Neuronal stem cell (in vitro differentiated cells): Measurements from ENCODE around the gene KASH5.
A peak's percentile ranks its signal among the peaks of the same experiment; 100 is the strongest.

Experiments used
- DNase-seq: peaks from one replicate; pipeline ENCODE4 v3.0.0-alpha.2; 2013; ENCODE audit warnings: low spot score
- H2AFZ ChIP-seq: one replicate; pipeline ENCODE4 v1.6.1; 2013; ENCODE audit warnings: mild to moderate bottlenecking, low read length, inconsistent platforms
- H2AK5ac ChIP-seq: 2 replicates; pipeline ENCODE4 v1.6.1; 2013; ENCODE audit warnings: low read depth, mild to moderate bottlenecking, inconsistent platforms, low read length, moderate library complexity, mixed read lengths
- H2BK120ac ChIP-seq: 2 replicates; pipeline ENCODE4 v1.6.1; 2013; ENCODE audit warnings: low read depth, mild to moderate bottlenecking, inconsistent platforms, low read length, moderate library complexity, mixed read lengths
- H2BK12ac ChIP-seq: one replicate; pipeline ENCODE4 v1.6.1; 2013; ENCODE audit warnings: low read length, inconsistent platforms
- H2BK15ac ChIP-seq: 2 replicates; pipeline ENCODE4 v1.6.1; 2013; ENCODE audit warnings: mild to moderate bottlenecking, low read length, inconsistent platforms, mixed read lengths
- H2BK5ac ChIP-seq: one replicate; pipeline ENCODE4 v1.6.1; 2013; ENCODE audit warnings: inconsistent platforms, mild to moderate bottlenecking, low read length, moderate library complexity
- H3K14ac ChIP-seq: one replicate; pipeline ENCODE4 v1.6.1; 2013; ENCODE audit warnings: low read length, inconsistent platforms
- H3K18ac ChIP-seq: 2 replicates; pipeline ENCODE4 v1.6.1; 2013; ENCODE audit warnings: low read length, inconsistent platforms
- H3K23ac ChIP-seq: 2 replicates; pipeline ENCODE4 v1.6.1; 2013; ENCODE audit warnings: low read depth, mild to moderate bottlenecking, mixed read lengths, low read length, inconsistent platforms; ENCODE audit not compliant: poor library complexity
- H3K27ac ChIP-seq: replicated peaks from 3 replicates; pipeline ENCODE4 v1.5.1; 2013; ENCODE audit warnings: low read length, inconsistent platforms
- H3K27me3 ChIP-seq, 3 experiments: 2 replicates each; pipeline ENCODE4 v1.6.1; 2013; ENCODE audit warnings: low read length in 3 of 3, mild to moderate bottlenecking in 2 of 3, inconsistent platforms in 1 of 3, low read depth in 1 of 3, mixed read lengths in 1 of 3, moderate library complexity in 1 of 3; ENCODE audit not compliant: control insufficient read depth in 3 of 3, insufficient read depth in 3 of 3
- H3K36me3 ChIP-seq, 2 donors: replicated peaks in 1 of 2; 2 replicates each; pipeline ENCODE4 v1.6.1; 2013; ENCODE audit warnings: low read length in 2 of 2; ENCODE audit not compliant: control insufficient read depth in 2 of 2, insufficient read depth in 2 of 2
- H3K4ac ChIP-seq: 2 replicates; pipeline ENCODE4 v1.6.1; 2013; ENCODE audit warnings: inconsistent platforms, mild to moderate bottlenecking, low read length, moderate library complexity
- H3K4me1 ChIP-seq, 2 donors: 1 replicate in 1 of 2; 2 replicates in 1 of 2; pipeline ENCODE4 v1.6.1; 2013; ENCODE audit warnings: low read length in 2 of 2, low read depth in 1 of 2; ENCODE audit not compliant: control insufficient read depth in 2 of 2, insufficient read depth in 1 of 2
- H3K4me2 ChIP-seq: one replicate; pipeline ENCODE4 v1.6.1; 2013; ENCODE audit warnings: mild to moderate bottlenecking, low read length, inconsistent platforms; ENCODE audit not compliant: insufficient read depth, poor library complexity, severe bottlenecking
- H3K4me3 ChIP-seq, 2 donors: 2 replicates each; pipeline ENCODE4 v1.5.1; 2013; ENCODE audit warnings: low read length in 2 of 2, mild to moderate bottlenecking in 2 of 2, inconsistent platforms in 1 of 2, moderate library complexity in 1 of 2
- H3K79me1 ChIP-seq: one replicate; pipeline ENCODE4 v1.6.1; 2013; ENCODE audit warnings: low read depth, mild to moderate bottlenecking, inconsistent platforms, low read length, moderate library complexity
- H3K9ac ChIP-seq: one replicate; pipeline ENCODE4 v1.6.1; 2013; ENCODE audit warnings: mild to moderate bottlenecking, low read depth, low read length, inconsistent platforms; ENCODE audit not compliant: poor library complexity
- H3K9me3 ChIP-seq, 2 donors: replicated peaks in 1 of 2; 2 replicates each; pipeline versions ENCODE3 to v1.6.1; 2013; ENCODE audit warnings: low read length in 2 of 2, mild to moderate bottlenecking in 2 of 2, inconsistent platforms in 1 of 2, low read depth in 1 of 2, mixed read lengths in 1 of 2, moderate library complexity in 1 of 2; ENCODE audit not compliant: control insufficient read depth in 2 of 2, insufficient read depth in 1 of 2
- H4K8ac ChIP-seq: one replicate; pipeline ENCODE4 v1.6.1; 2013; ENCODE audit warnings: low read depth, mild to moderate bottlenecking, inconsistent platforms, low read length, moderate library complexity
- H4K91ac ChIP-seq: one replicate; pipeline ENCODE4 v1.6.1; 2013; ENCODE audit warnings: low read length, low read depth, mild to moderate bottlenecking, inconsistent platforms; ENCODE audit not compliant: poor library complexity
- whole genome bisulfite sequencing, 2 donors: extraction: QIAGEN DNeasy Blood & Tissue Kit; methylation state at CpG; one replicate each; pipeline ENCODE4 v1.1.7; 2013; ENCODE audit warnings: missing lambda C conversion rate in 2 of 2, mixed read lengths in 1 of 2; ENCODE audit not compliant: insufficient read length in 2 of 2, insufficient replicate concordance in 1 of 2; ENCODE audit errors: extremely low coverage in 2 of 2; 5-methylcytosine and 5-hydroxymethylcytosine counted together

The KASH5 gene

DNA sequence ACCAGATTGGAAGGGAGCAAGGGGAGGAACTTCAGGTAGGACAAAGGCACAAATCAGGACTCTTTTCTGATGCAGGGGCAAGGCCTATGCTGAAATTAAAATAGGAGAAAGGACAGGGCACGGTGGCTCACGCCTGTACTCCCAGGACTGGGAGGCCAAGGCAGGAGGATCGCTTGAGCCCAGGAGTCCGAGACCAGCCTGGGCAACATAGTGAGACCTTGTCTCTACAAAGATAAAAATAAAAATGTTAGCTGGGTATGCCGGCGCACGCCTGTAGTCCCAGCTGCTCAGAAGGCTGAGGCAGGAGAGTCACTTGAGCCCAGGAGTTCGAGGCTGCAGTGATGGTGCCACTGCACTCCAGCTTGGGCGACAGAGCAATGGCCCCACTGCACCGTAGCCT, 47.6 kb downstream of the KASH5 start:
- H3K9me3 ChIP-seq, result peaks cover 12 to 13% of the 10 kb centered on the region in 2 donors

DNA sequence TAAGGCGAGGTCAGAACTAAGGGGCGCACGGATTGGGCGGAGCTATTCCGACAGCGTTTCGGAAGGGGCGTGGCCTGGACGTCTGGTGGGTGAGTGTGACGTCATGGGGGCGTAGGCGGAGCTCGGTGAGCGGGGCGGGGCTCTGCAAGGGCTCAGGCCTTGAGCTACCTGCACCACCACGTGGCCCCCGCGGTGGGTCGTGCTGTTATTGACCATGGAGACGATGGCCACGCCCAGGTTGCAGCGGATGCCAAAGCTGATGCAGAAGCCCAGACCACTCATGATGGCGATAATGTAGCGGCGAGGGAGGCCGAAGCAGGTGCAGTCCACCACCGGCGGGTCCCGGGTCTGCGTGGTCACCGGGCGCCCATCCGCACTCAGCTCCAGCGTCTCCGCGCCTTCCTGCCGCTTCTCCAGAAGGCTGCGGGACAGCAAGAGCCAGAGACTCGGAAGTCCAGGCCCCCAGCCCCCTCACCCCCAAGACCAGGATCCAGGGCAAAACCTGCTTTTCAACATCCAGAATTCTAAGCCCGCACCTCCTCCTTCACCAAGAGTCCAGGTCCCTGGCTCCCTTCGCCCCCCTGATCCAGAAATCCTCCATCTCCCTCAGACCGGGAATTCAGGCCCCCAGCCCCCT, 48.5 kb downstream of the KASH5 start:
- H3K27ac ChIP-seq, result no peak overlapping the region
- no peak overlapping the region for H2BK12ac ChIP-seq
- H2BK120ac ChIP-seq, result peak overlapping the region; percentile 58
- H2BK15ac ChIP-seq, result peak overlapping the region; percentile 93
- no peak overlapping the region for H3K9ac ChIP-seq
- peak overlapping the region; percentile 93 for H3K23ac ChIP-seq
- no peak for DNase-seq
- H3K9me3 ChIP-seq, result peaks cover 12 to 13% of the 10 kb centered on the region in 2 donors
- no CpG with 5 or more reads among the region's 42 CpGs for WGBS, 2 donors
- H2BK5ac ChIP-seq, result peak overlapping the region; percentile 34
- H3K36me3 ChIP-seq, result no peaks in the 10 kb centered on the region
- peak overlapping the region; percentile 40 for H3K4me2 ChIP-seq
- H4K91ac ChIP-seq, result no peak overlapping the region
- H3K4ac ChIP-seq, result no peak overlapping the region
- peaks cover 18 to 97% (median 76%) of the 10 kb centered on the region in 3 experiments for H3K27me3 ChIP-seq
- H2AK5ac ChIP-seq, result peak overlapping the region; percentile 98
- no peaks in the 10 kb centered on the region for H3K79me1 ChIP-seq
- H3K4me3 ChIP-seq, result no peak overlapping the region
- H2AFZ ChIP-seq, result peak overlapping the region; percentile 40
- H3K18ac ChIP-seq, result peak overlapping the region; percentile 89
- peaks cover 0 to 9% of the 10 kb centered on the region in 2 donors for H3K4me1 ChIP-seq
- H3K14ac ChIP-seq, result peak overlapping the region; percentile 92
- H4K8ac ChIP-seq, result no peak overlapping the region

More for the DNA sequence above, 47.6 kb downstream of the KASH5 start:
- Histone ChIP-seq H4K8ac (peak overlapping the region; percentile 77), H3K27ac (no peak overlapping the region), H3K14ac (no peak overlapping the region), H2BK5ac (no peak overlapping the region), H3K4ac (no peak overlapping the region), H3K27me3 (peaks cover 13 to 99% (median 72%) of the 10 kb centered on the region in 3 experiments), H3K9ac (no peak overlapping the region), H3K36me3 (no peaks in the 10 kb centered on the region), H3K79me1 (no peaks in the 10 kb centered on the region), H2BK120ac (no peak overlapping the region), H2AK5ac (peak overlapping the region; percentile 98), H2BK15ac (no peak overlapping the region), H4K91ac (no peak overlapping the region), H3K4me2 (peak overlapping the region; percentile 14), H2BK12ac (no peak overlapping the region), H3K18ac (peak overlapping the region; percentile 81), H3K4me3 (no peak overlapping the region), H3K4me1 (peaks cover 0 to 9% of the 10 kb centered on the region in 2 donors), H3K23ac (no peak overlapping the region), H2AFZ (no peak overlapping the region)
- no CpG with 5 or more reads among the region's 10 CpGs for WGBS, 2 donors
- DNase-seq, result no peak

DNA sequence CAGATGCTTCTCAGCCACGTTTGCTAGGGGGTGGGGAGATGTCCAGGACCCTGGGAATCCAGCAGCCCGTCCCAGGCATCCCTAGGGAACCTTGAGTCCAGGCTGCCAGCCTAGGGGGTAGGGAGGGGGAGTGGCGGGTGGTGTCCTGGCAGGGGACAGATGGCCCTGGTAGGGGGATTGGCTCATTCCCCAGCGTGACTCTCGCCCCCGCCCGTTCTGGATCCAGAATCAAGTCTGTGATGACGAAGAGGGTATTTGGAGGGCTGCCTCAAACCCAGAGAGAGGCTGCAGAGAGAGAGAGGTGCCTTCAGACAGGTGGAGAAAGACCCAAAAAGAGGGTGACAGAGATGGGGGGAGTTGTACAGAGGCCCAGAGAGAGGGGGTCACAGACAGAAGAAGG, 49.2 kb downstream of the KASH5 start:
- Histone ChIP-seq H3K23ac (no peak overlapping the region), H3K18ac (no peak overlapping the region)
- no CpG with 5 or more reads among the region's 8 CpGs for WGBS, 2 donors

GRCh38 chr19:49438261-49438660, 50.2 kb downstream of the KASH5 start:
- Histone ChIP-seq H3K23ac (no peak overlapping the region), H3K4ac (no peak overlapping the region), H3K4me2 (no peak overlapping the region), H2BK15ac (no peak overlapping the region), H3K18ac (peak overlapping the region; percentile 20), H2AK5ac (no peak overlapping the region), H4K91ac (no peak overlapping the region), H2BK5ac (no peak overlapping the region), H4K8ac (no peak overlapping the region), H3K27ac (no peak overlapping the region), H3K79me1 (peaks cover 1% of the 10 kb centered on the region), H3K14ac (no peak overlapping the region), H3K9me3 (peaks cover 8% of the 10 kb centered on the region in 2 donors), H3K36me3 (no peaks in the 10 kb centered on the region), H3K4me1 (peaks cover 0 to 17% of the 10 kb centered on the region in 2 donors), H3K27me3 (peaks cover 18 to 90% (median 71%) of the 10 kb centered on the region in 3 experiments), H3K9ac (no peak overlapping the region), H2AFZ (no peak overlapping the region), H2BK12ac (no peak overlapping the region), H2BK120ac (no peak overlapping the region), H3K4me3 (no peak overlapping the region)
- WGBS, 2 donors, result no CpG with 5 or more reads among the region's 6 CpGs
- DNase-seq, result no peak

More for the DNA sequence above, 49.2 kb downstream of the KASH5 start:
- Histone ChIP-seq H3K4me3 (no peak overlapping the region), H4K91ac (no peak overlapping the region), H3K36me3 (no peaks in the 10 kb centered on the region), H3K4me2 (peak overlapping the region; percentile 13), H2BK15ac (no peak overlapping the region), H2BK5ac (peak overlapping the region; percentile 34), H4K8ac (no peak overlapping the region), H3K4ac (no peak overlapping the region), H2BK12ac (no peak overlapping the region), H3K9me3 (peaks cover 8 to 9% of the 10 kb centered on the region in 2 donors), H3K27ac (no peak overlapping the region), H3K79me1 (no peaks in the 10 kb centered on the region), H2BK120ac (no peak overlapping the region), H2AK5ac (no peak overlapping the region), H3K9ac (no peak overlapping the region), H3K4me1 (peaks cover 0 to 15% of the 10 kb centered on the region in 2 donors), H3K14ac (no peak overlapping the region), H3K27me3 (peaks cover 18 to 97% (median 79%) of the 10 kb centered on the region in 3 experiments), H2AFZ (no peak overlapping the region)
- DNase-seq, result no peak
